Tibial nerve (tissue), 4 donors: ENCODE measurements around the gene FBXW9.

Experiments used
- CTCF ChIP-seq, 5 experiments: fragments of 200-600 bp in 3 of 5; fragments of 450-650 bp in 2 of 5; sonication (generic) in 3 of 5; IDR thresholded peaks; one replicate each; pipeline ENCODE4 v1.5.1; 2016 to 2019; ENCODE audit warnings: antibody characterized with exemption in 5 of 5, mild to moderate bottlenecking in 3 of 5, moderate library complexity in 2 of 5
- EP300 ChIP-seq, 2 donors: sonication (generic); formaldehyde crosslinking; IDR thresholded peaks; one replicate each; pipeline ENCODE4 v1.6.1; 2017; ENCODE audit warnings: antibody characterized with exemption in 2 of 2, mild to moderate bottlenecking in 1 of 2
- POLR2A ChIP-seq, 2 donors: fragments of 450-650 bp; IDR thresholded peaks; one replicate each; pipeline ENCODE4 v1.6.1; 2017; ENCODE audit warnings: antibody characterized with exemption in 2 of 2, mild to moderate bottlenecking in 2 of 2, moderate library complexity in 2 of 2

GRCh38 chr19:12672744-12673143 is 23.7 kb downstream of the FBXW9 start:
- TF ChIP-seq CTCF (IDR thresholded peaks at IDR 0.05) (no peak), POLR2A (IDR thresholded peaks at IDR 0.05) (no peak), EP300 (IDR thresholded peaks at IDR 0.05) (no peak)
